Measurements from ENCODE around the gene BTBD7.

DNA sequence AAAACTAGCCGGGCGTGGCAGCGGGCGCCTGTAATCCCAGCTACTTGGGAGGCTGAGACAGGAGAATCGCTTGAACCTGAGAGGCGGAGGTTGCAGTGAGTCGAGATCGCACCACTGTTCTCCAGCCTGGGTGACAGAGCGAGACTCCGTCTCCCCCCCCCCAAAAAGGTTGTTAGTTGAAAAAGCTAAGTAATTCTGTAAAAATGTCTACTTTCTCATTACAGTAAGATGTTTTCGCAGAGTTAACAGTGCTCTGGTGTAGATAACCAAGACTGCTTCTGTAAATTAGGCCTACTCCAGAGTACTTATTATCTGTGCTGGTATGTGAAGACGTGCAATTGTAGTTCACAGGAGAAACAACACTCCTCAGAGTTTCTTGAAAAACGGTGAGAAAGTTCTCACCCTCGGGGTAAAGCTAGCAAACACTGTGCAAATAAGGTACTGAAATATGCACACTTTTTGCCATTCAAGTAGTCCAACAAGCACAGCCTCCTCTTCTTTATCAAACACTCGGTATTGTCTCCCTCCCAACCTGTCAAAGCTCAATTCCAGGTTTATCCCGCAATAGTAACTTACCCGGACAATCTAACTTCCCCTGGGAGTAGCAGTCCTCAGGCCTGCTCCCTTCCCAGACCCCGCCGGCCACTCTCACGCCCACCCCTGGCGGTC lies 974 bp downstream of the BTBD7 start:
- TF ChIP-seq GATA3 (IDR thresholded peaks at IDR 0.05; ENCODE audit: low read depth, low read length) (no peak), GATA2 (IDR thresholded peaks at IDR 0.05; ENCODE audit: low read depth, low read length) (no peak)

Data from SH-SY5Y (cell line).